Smooth muscle cell (in vitro differentiated cells): Measurements from ENCODE around the gene HRH3. TPM values are rescaled to one million over a fixed set of nuclear protein-coding genes. Genes with fewer than 3 reads are reported as not detected.
A peak's percentile ranks its signal among the peaks of the same experiment; 100 is the strongest.

Experiments used
- DNase-seq: peaks from one replicate; lab custom pipeline; 2025; ENCODE audit not compliant: unreplicated experiment; lab: John Stamatoyannopoulos, UW
- H2AFZ ChIP-seq: fragments of 200-600 bp; sonication (generic); 2 replicates; pipeline ENCODE4 v1.6.0; 2016; ENCODE audit warnings: antibody characterized with exemption, low read depth, mild to moderate bottlenecking
- H3F3A ChIP-seq: fragments of 200-600 bp; sonication (generic); 2 replicates; pipeline ENCODE4 v1.6.0; 2017; ENCODE audit warnings: antibody characterized with exemption, low read depth
- H3K27ac ChIP-seq: fragments of 200-600 bp; sonication (generic); 2 replicates; pipeline ENCODE4 v1.5.1; 2016; ENCODE audit warnings: low read depth, mild to moderate bottlenecking
- H3K27me3 ChIP-seq: fragments of 200-600 bp; sonication (generic); 2 replicates; pipeline ENCODE4 v1.6.1; 2016; ENCODE audit warnings: low read depth, mild to moderate bottlenecking
- H3K36me3 ChIP-seq: fragments of 200-600 bp; sonication (generic); 2 replicates; pipeline ENCODE4 v1.5.1; 2016; ENCODE audit warnings: low read depth
- H3K4me1 ChIP-seq: fragments of 200-600 bp; sonication (generic); 2 replicates; pipeline ENCODE4 v1.5.1; 2016; ENCODE audit warnings: low read depth
- H3K4me2 ChIP-seq: fragments of 200-600 bp; sonication (generic); 2 replicates; pipeline ENCODE4 v1.6.0; 2016; ENCODE audit warnings: mild to moderate bottlenecking
- H3K4me3 ChIP-seq: fragments of 200-600 bp; sonication (generic); 2 replicates; pipeline ENCODE4 v1.5.1; 2016; ENCODE audit warnings: mild to moderate bottlenecking
- H3K79me2 ChIP-seq: fragments of 200-600 bp; sonication (generic); 2 replicates; pipeline ENCODE4 v1.6.0; 2016; ENCODE audit warnings: low read depth, mild to moderate bottlenecking
- H3K9ac ChIP-seq: fragments of 200-600 bp; sonication (generic); 2 replicates; pipeline ENCODE4 v1.6.0; 2016; ENCODE audit warnings: low read depth
- H3K9me3 ChIP-seq: fragments of 200-600 bp; sonication (generic); replicated peaks from 2 replicates; pipeline ENCODE4 v1.5.1; 2016; ENCODE audit warnings: low read depth
- H4K20me1 ChIP-seq: fragments of 200-600 bp; sonication (generic); 2 replicates; pipeline ENCODE4 v1.6.0; 2016; ENCODE audit warnings: low read depth
- CTCF ChIP-seq: fragments of 200-600 bp; sonication (generic); IDR thresholded peaks from 2 replicates; pipeline ENCODE4 v1.5.1; 2017; ENCODE audit warnings: borderline replicate concordance, mild to moderate bottlenecking, antibody characterized with exemption; ENCODE audit not compliant: insufficient read depth, poor library complexity, severe bottlenecking
- WGBS: methylation state at CpG from one replicate; pipeline ENCODE4 v1.1.7; 2016; ENCODE audit warnings: low lambda C conversion rate; 5-methylcytosine and 5-hydroxymethylcytosine counted together
- polyA plus RNA-seq: library from polyadenylated mRNA; unstranded; fragments of >200 nt; fragmentation: Nextera tagmentation; extraction: Ambion mirVana; gene quantifications from 2 replicates; pipeline ENCODE4 v1.2.1, GENCODE V29; 2016
- total RNA-seq: library from RNA; depleted of rRNA; stranded (reverse); fragments of >200 nt; gene quantifications from 2 replicates; pipeline ENCODE4 v1.2.3, GENCODE V29; 2014

Gene HRH3
- total and polyA plus RNA-seq, 2 experiments from 2014 or later = not detected

- Histone ChIP-seq H2AFZ (no peak overlapping the region), H3K9ac (no peak overlapping the region), H4K20me1 (peaks cover 65% of the 10 kb centered on the region), H3K79me2 (peaks cover 26% of the 10 kb centered on the region), H3K9me3 (peaks cover 3% of the 10 kb centered on the region), H3K27me3 (no peaks in the 10 kb centered on the region), H3K4me3 (no peak overlapping the region), H3K4me1 (no peaks in the 10 kb centered on the region), H3F3A (no peaks in the 10 kb centered on the region), H3K36me3 (peaks cover 14% of the 10 kb centered on the region), H3K27ac (no peak overlapping the region), H3K4me2 (no peak overlapping the region)
- 96% methylated on average over 1 of the region's 1 CpG for WGBS
- DNase-seq = no peak
- TF ChIP-seq CTCF = no peak
Observed at GRCh38 chr20:62265365-62265764, 45.3 kb upstream of the HRH3 start.

DNA sequence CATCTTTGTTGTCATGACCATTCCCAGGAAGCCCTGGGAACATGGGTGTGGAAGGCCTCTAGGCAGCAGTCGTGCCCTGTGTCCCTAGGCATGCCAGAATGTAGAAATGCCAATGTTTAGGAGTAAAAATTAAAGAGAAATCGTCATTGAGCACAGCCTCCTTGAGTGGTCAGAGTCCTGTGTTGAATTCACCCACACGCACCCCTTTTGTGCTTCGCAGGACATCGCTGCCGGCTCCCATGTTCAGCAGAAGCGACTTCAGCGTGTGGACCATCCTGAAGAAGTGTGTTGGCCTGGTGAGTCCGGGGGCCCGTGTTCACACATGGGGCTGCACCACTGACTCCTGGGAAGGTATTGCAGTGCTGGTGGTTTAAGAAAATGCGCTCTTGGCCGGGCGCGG, 43.3 kb upstream of the HRH3 start:
- no peak for DNase-seq
- H3K79me2 ChIP-seq = peaks cover 36% of the 10 kb centered on the region
- H3K4me2 ChIP-seq = no peak overlapping the region
- H3K4me1 ChIP-seq = no peaks in the 10 kb centered on the region
- WGBS = 96% methylated on average over 14 of the region's 14 CpGs
- no peaks in the 10 kb centered on the region for H3K27me3 ChIP-seq
- H4K20me1 ChIP-seq = peaks cover 65% of the 10 kb centered on the region
- no peak overlapping the region for H3K27ac ChIP-seq
- no peak overlapping the region for H3K4me3 ChIP-seq
- H3F3A ChIP-seq = no peaks in the 10 kb centered on the region
- no peak overlapping the region for H2AFZ ChIP-seq
- H3K9ac ChIP-seq = no peak overlapping the region
- peaks cover 3% of the 10 kb centered on the region for H3K9me3 ChIP-seq
- peaks cover 14% of the 10 kb centered on the region for H3K36me3 ChIP-seq
- TF ChIP-seq CTCF = no peak

- H4K20me1 ChIP-seq = peaks cover 66% of the 10 kb centered on the region
- H3K4me3 ChIP-seq = no peak overlapping the region
- H3F3A ChIP-seq = peaks cover 5% of the 10 kb centered on the region
- no peak overlapping the region for H3K27ac ChIP-seq
- 96% methylated on average over 10 of the region's 10 CpGs for WGBS
- H3K9ac ChIP-seq = no peak overlapping the region
- H3K9me3 ChIP-seq = peaks cover 3% of the 10 kb centered on the region
- no peak overlapping the region for H3K4me2 ChIP-seq
- TF ChIP-seq CTCF = no peak
- H3K27me3 ChIP-seq = no peaks in the 10 kb centered on the region
- H2AFZ ChIP-seq = no peak overlapping the region
- peaks cover 14% of the 10 kb centered on the region for H3K36me3 ChIP-seq
- peaks cover 41% of the 10 kb centered on the region for H3K79me2 ChIP-seq
- no peaks in the 10 kb centered on the region for H3K4me1 ChIP-seq
- no peak for DNase-seq
Observed at GRCh38 chr20:62262064-62262463, 42.0 kb upstream of the HRH3 start.

DNA sequence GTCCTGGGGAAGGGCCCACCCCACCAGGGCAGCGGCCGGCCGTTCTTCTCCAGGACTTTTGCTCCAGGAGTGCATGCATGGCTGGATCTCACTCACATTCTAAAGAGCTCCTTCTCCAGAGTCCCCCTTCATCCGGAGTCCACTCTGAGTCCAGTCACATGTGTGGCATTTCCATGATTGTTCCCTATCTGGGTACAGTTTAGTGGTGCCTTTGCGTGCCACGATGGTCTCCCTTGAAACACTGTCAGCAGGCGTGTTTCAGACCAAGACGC, 39.2 kb upstream of the HRH3 start:
- Histone ChIP-seq H3K9me3 (no peaks in the 10 kb centered on the region), H2AFZ (no peak overlapping the region), H3K9ac (no peak overlapping the region), H4K20me1 (peaks cover 85% of the 10 kb centered on the region), H3K4me1 (no peaks in the 10 kb centered on the region), H3K27ac (peak overlapping the region; percentile 58), H3K4me2 (no peak overlapping the region), H3F3A (peaks cover 5% of the 10 kb centered on the region), H3K79me2 (peaks cover 55% of the 10 kb centered on the region), H3K36me3 (peaks cover 2% of the 10 kb centered on the region), H3K4me3 (no peak overlapping the region), H3K27me3 (no peaks in the 10 kb centered on the region)
- no peak for TF ChIP-seq CTCF
- DNase-seq = no peak
- WGBS = 98% methylated on average over 8 of the region's 8 CpGs
